Keratinocyte (primary cell): ENCODE data around the gene C1GALT1C1L. TPM values are rescaled to one million over a fixed set of nuclear protein-coding genes. Genes with fewer than 3 reads are reported as not detected.
A peak's percentile ranks its signal among the peaks of the same experiment; 100 is the strongest.
"Not testable (repeated sequence)": the region's sequence is repeated elsewhere in the genome, so short reads cannot be mapped to it uniquely, and the experiment has no call there.

Source experiments
- DNase-seq: peaks from one replicate; pipeline ENCODE4 v3.0.0-alpha.2; 2011; ENCODE audit warnings: low read depth, missing footprints, low spot score
- FAIRE-seq: peaks from 2 replicates; lab custom pipeline; 2011; peaks lifted over from hg19 to GRCh38; lab: Jason Lieb, UNC
- H2AFZ ChIP-seq: 2 replicates; pipeline ENCODE4 v1.6.0; 2012; ENCODE audit warnings: low read length, control low read depth, inconsistent platforms; ENCODE audit not compliant: control insufficient read depth
- H3K27ac ChIP-seq: 2 replicates; pipeline ENCODE4 v1.5.1; 2011; ENCODE audit warnings: low read length; ENCODE audit not compliant: control insufficient read depth, insufficient read depth
- H3K27me3 ChIP-seq: 3 replicates; pipeline ENCODE4 v1.6.0; 2011; ENCODE audit warnings: low read length; ENCODE audit not compliant: control insufficient read depth, insufficient read depth; ENCODE audit errors: extremely low read depth
- H3K36me3 ChIP-seq, 2 experiments: 2 replicates in 1 of 2; 3 replicates in 1 of 2; pipeline ENCODE4 v1.5.1; 2011; ENCODE audit warnings: low read length in 2 of 2, mild to moderate bottlenecking in 1 of 2; ENCODE audit not compliant: control insufficient read depth in 2 of 2, insufficient read depth in 2 of 2; ENCODE audit errors: extremely low read depth in 1 of 2
- H3K4me1 ChIP-seq: 3 replicates; pipeline ENCODE4 v1.5.1; 2011; ENCODE audit warnings: low read length; ENCODE audit not compliant: control insufficient read depth, insufficient read depth; ENCODE audit errors: extremely low read depth
- H3K4me2 ChIP-seq: 3 replicates; pipeline ENCODE4 v1.6.0; 2011; ENCODE audit warnings: low read depth, low read length; ENCODE audit not compliant: control insufficient read depth, insufficient read depth; ENCODE audit errors: extremely low read depth
- H3K4me3 ChIP-seq, 3 experiments: fragments of 200-600 bp in 1 of 3; sonication (generic) in 1 of 3; 2 replicates in 2 of 3; 3 replicates in 1 of 3; pipeline ENCODE4 v1.5.1; 2011 to 2016; ENCODE audit warnings: low read length in 3 of 3, mild to moderate bottlenecking in 3 of 3, control low read depth in 2 of 3, inconsistent platforms in 1 of 3, low read depth in 1 of 3, mixed read lengths in 1 of 3, mixed run types in 1 of 3, moderate library complexity in 1 of 3; ENCODE audit not compliant: control insufficient read depth in 2 of 3, insufficient read depth in 2 of 3; ENCODE audit errors: extremely low read depth in 1 of 3
- H3K79me2 ChIP-seq: 2 replicates; pipeline ENCODE4 v1.6.0; 2012; ENCODE audit warnings: low read length; ENCODE audit not compliant: control insufficient read depth, insufficient read depth
- H3K9ac ChIP-seq: 3 replicates; pipeline ENCODE4 v1.6.0; 2011; ENCODE audit warnings: low read length; ENCODE audit not compliant: control insufficient read depth, insufficient read depth; ENCODE audit errors: extremely low read depth
- H3K9me1 ChIP-seq: 3 replicates; pipeline ENCODE4 v1.6.0; 2011; ENCODE audit warnings: low read length; ENCODE audit not compliant: control insufficient read depth, insufficient read depth; ENCODE audit errors: extremely low read depth
- H3K9me3 ChIP-seq: 2 replicates; pipeline ENCODE4 v1.5.1; 2012; ENCODE audit warnings: low read depth, low read length; ENCODE audit not compliant: control insufficient read depth
- H4K20me1 ChIP-seq: 3 replicates; pipeline ENCODE4 v1.6.0; 2011; ENCODE audit warnings: low read length; ENCODE audit not compliant: control insufficient read depth, insufficient read depth; ENCODE audit errors: extremely low read depth
- CTCF ChIP-seq, 3 experiments: IDR thresholded peaks in 1 of 3; conservative IDR thresholded peaks in 1 of 3; optimal IDR thresholded peaks in 1 of 3; 2 replicates in 2 of 3; 3 replicates in 1 of 3; pipeline versions ENCODE3 to v1.5.1; 2011; ENCODE audit warnings: low read length in 3 of 3, mild to moderate bottlenecking in 3 of 3, moderate library complexity in 2 of 3, control low read depth in 1 of 3, inconsistent platforms in 1 of 3; ENCODE audit not compliant: insufficient read depth in 2 of 3; ENCODE audit errors: extremely low read depth in 1 of 3
- EZH2 ChIP-seq: IDR thresholded peaks from one replicate; pipeline ENCODE4 v1.6.1; 2012; ENCODE audit warnings: inconsistent platforms, mild to moderate bottlenecking, low read length, moderate library complexity
- dilution Hi-C: fragments of 300-500 bp; cut with MboI; formaldehyde crosslinking; loops from one replicate; pipeline ENCODE4 v1.7.0; 2020; ENCODE audit warnings: low sequenced_read_pairs; ENCODE audit not compliant: extremely low pct_ligation_motif_present
- polyA plus RNA-seq, 5 experiments: library from polyadenylated mRNA; depleted of rRNA in 3 of 5; stranded (reverse) in 3 of 5; stranded (forward) in 1 of 5; unstranded in 1 of 5; fragments of >200 nt; gene quantifications; 1 replicate in 1 of 5; 2 replicates in 3 of 5; 3 replicates in 1 of 5; pipeline versions ENCODE4 v1.2.1 to v1.2.3, GENCODE V29; 2011 to 2012; ENCODE audit warnings: missing spikeins in 2 of 5, low read depth in 1 of 5, low replicate concordance in 1 of 5

Gene C1GALT1C1L
- polyA plus RNA-seq, 1 donor (not counting 4 experiments of a cell fraction or from before 2014, with no cell fraction given), result 0.28 TPM

- FAIRE-seq (peak; percentile 51), DNase-seq (no peak)
- no peaks in the 10 kb centered on the region for H3K9me1 ChIP-seq
- no peaks in the 10 kb centered on the region for H3K79me2 ChIP-seq
- peaks cover 6% of the 10 kb centered on the region for H3K27me3 ChIP-seq
- no peak for TF ChIP-seq EZH2
- no peak for TF ChIP-seq CTCF (optimal IDR thresholded peaks at IDR 0.05 in 1 of 3, IDR thresholded peaks at IDR 0.05 in 1 of 3, conservative IDR thresholded peaks at IDR 0.05 in 1 of 3; ENCODE audit: extremely low read depth in 1 of 3, insufficient read depth in 2 of 3, low read length in 3 of 3)
- H3K4me1 ChIP-seq, result peaks cover 7% of the 10 kb centered on the region
- no peaks in the 10 kb centered on the region for H3K36me3 ChIP-seq
- H4K20me1 ChIP-seq, result no peaks in the 10 kb centered on the region
- H3K4me2 ChIP-seq, result peak within 1 kb of the TSS; percentile 100
- H3K4me3 ChIP-seq, result peak within 1 kb of the TSS; percentile 64 to 83 (median 80)
- H3K27ac ChIP-seq, result no peak within 1 kb of the TSS
- no peaks in the 10 kb centered on the region for H3K9me3 ChIP-seq
- H2AFZ ChIP-seq, result peak within 1 kb of the TSS; percentile 100
- H3K9ac ChIP-seq, result peak within 1 kb of the TSS; percentile 41
- dilution Hi-C loops, result no loop called here
Measured at GRCh38 chr2:43637030-43637803, 39.0 kb downstream of the C1GALT1C1L start, which contains the start of gene PLEKHH2. TSS of gene PLEKHH2 (plus strand) at chr2:43637260. CDS start at chr2:43644674, 7,414 bp downstream.

GRCh38 chr2:43636621-43637020, 39.6 kb downstream of the C1GALT1C1L start:
- dilution Hi-C loops, result no loop called here
- no peak for TF ChIP-seq CTCF (optimal IDR thresholded peaks at IDR 0.05 in 1 of 3, IDR thresholded peaks at IDR 0.05 in 1 of 3, conservative IDR thresholded peaks at IDR 0.05 in 1 of 3; ENCODE audit: extremely low read depth in 1 of 3, insufficient read depth in 2 of 3, low read length in 3 of 3)
- no peak for TF ChIP-seq EZH2

GRCh38 chr2:43636153-43636552, 40.1 kb downstream of the C1GALT1C1L start:
- H3K4me2 ChIP-seq, H3K36me3 ChIP-seq, H3K9me3 ChIP-seq, H3K27ac ChIP-seq, H3K4me3 ChIP-seq, H3K27me3 ChIP-seq, H3K9ac ChIP-seq, FAIRE-seq, DNase-seq, H4K20me1 ChIP-seq, dilution Hi-C loops, H3K4me1 ChIP-seq, H3K79me2 ChIP-seq, H2AFZ ChIP-seq, H3K9me1 ChIP-seq: not testable (repeated sequence)

More at GRCh38 chr2:43636621-43637020, 39.6 kb downstream of the C1GALT1C1L start:
- H3K36me3 ChIP-seq, result no peaks in the 10 kb centered on the region
- H3K4me1 ChIP-seq, result peaks cover 7% of the 10 kb centered on the region
- DNase-seq (no peak), FAIRE-seq (no peak)
- peak overlapping the region; percentile 64 to 83 (median 80) for H3K4me3 ChIP-seq
- peaks cover 6% of the 10 kb centered on the region for H3K27me3 ChIP-seq
- no peaks in the 10 kb centered on the region for H4K20me1 ChIP-seq
- no peaks in the 10 kb centered on the region for H3K9me3 ChIP-seq
- peak overlapping the region; percentile 100 for H3K4me2 ChIP-seq
- H3K27ac ChIP-seq, result no peak overlapping the region
- no peaks in the 10 kb centered on the region for H3K9me1 ChIP-seq
- no peaks in the 10 kb centered on the region for H3K79me2 ChIP-seq
- peak overlapping the region; percentile 100 for H2AFZ ChIP-seq
- H3K9ac ChIP-seq, result peak overlapping the region; percentile 35
